OCI-LY1 (cell line): Measurements from ENCODE around the gene DDX28.

ENCODE experiments used
- H2AFZ ChIP-seq: fragments of 200-600 bp; sonication (generic), shearing (Covaris generic); 2 replicates; pipeline ENCODE4 v1.6.0; 2014; ENCODE audit warnings: antibody characterized with exemption, mild to moderate bottlenecking, low read length
- H3F3A ChIP-seq: fragments of 200-600 bp; sonication (generic), shearing (Covaris generic); 2 replicates; pipeline ENCODE4 v1.6.0; 2014; ENCODE audit warnings: mild to moderate bottlenecking, antibody characterized with exemption, low read length, moderate library complexity; ENCODE audit not compliant: insufficient read depth
- H3K27ac ChIP-seq: fragments of 200-600 bp; sonication (generic); 2 replicates; pipeline ENCODE4 v1.5.1; 2014; ENCODE audit warnings: low read length, mixed run types, mild to moderate bottlenecking, low read depth; ENCODE audit not compliant: poor library complexity, severe bottlenecking
- H3K27me3 ChIP-seq: fragments of 200-600 bp; sonication (generic); 2 replicates; pipeline ENCODE4 v1.6.0; 2014; ENCODE audit warnings: antibody characterized with exemption, mild to moderate bottlenecking, low read length, moderate library complexity; ENCODE audit not compliant: insufficient read depth
- H3K36me3 ChIP-seq: fragments of 200-600 bp; sonication (generic); 2 replicates; pipeline ENCODE4 v1.6.1; 2014; ENCODE audit warnings: mild to moderate bottlenecking, antibody characterized with exemption, low read length, moderate library complexity, mixed read lengths; ENCODE audit not compliant: insufficient read depth
- H3K4me1 ChIP-seq: fragments of 200-600 bp; sonication (generic); 2 replicates; pipeline ENCODE4 v1.5.1; 2014; ENCODE audit warnings: mild to moderate bottlenecking, low read length, moderate library complexity; ENCODE audit not compliant: insufficient read depth, severe bottlenecking
- H3K4me2 ChIP-seq: fragments of 200-600 bp; sonication (generic), shearing (Covaris generic); 2 replicates; pipeline ENCODE4 v1.6.1; 2014; ENCODE audit warnings: low read length
- H3K4me3 ChIP-seq: fragments of 200-600 bp; sonication (generic); 2 replicates; pipeline ENCODE4 v1.5.1; 2014; ENCODE audit warnings: low read length, low read depth, mild to moderate bottlenecking, mixed read lengths; ENCODE audit not compliant: poor library complexity, severe bottlenecking
- H3K79me2 ChIP-seq: fragments of 200-600 bp; shearing (Covaris generic); 2 replicates; pipeline ENCODE4 v1.6.1; 2016; ENCODE audit warnings: mixed run types, low read length, mixed read lengths; ENCODE audit not compliant: insufficient read depth
- H3K9ac ChIP-seq: fragments of 200-600 bp; sonication (generic), shearing (Covaris generic); 2 replicates; pipeline ENCODE4 v1.6.1; 2014; ENCODE audit warnings: mild to moderate bottlenecking, low read length, mixed read lengths
- H3K9me2 ChIP-seq: fragments of 200-600 bp; sonication (generic), shearing (Covaris generic); 2 replicates; pipeline ENCODE4 v1.6.1; 2014; ENCODE audit warnings: low read depth, mild to moderate bottlenecking, low read length, mixed read lengths
- H3K9me3 ChIP-seq: fragments of 200-600 bp; shearing (Covaris generic); 2 replicates; pipeline ENCODE4 v1.6.1; 2014; ENCODE audit warnings: low read length, mixed read lengths
- H4K20me1 ChIP-seq: fragments of 200-600 bp; sonication (generic), shearing (Covaris generic); 2 replicates; pipeline ENCODE4 v1.6.0; 2016; ENCODE audit warnings: mild to moderate bottlenecking, low read length; ENCODE audit not compliant: insufficient read depth
- CTCF ChIP-seq: fragments of 200-600 bp; sonication (generic), shearing (Covaris generic); IDR thresholded peaks from 2 replicates; pipeline ENCODE4 v1.5.1; 2017; ENCODE audit warnings: mild to moderate bottlenecking, antibody characterized with exemption, low read length, moderate library complexity, mixed read lengths
- EZH2 ChIP-seq: fragments of 200-600 bp; sonication (generic), shearing (Covaris generic); IDR thresholded peaks from 2 replicates; pipeline ENCODE4 v1.8.0; 2017; ENCODE audit warnings: borderline replicate concordance, mixed run types, mild to moderate bottlenecking, antibody characterized with exemption, low read length, moderate library complexity, mixed read lengths

DDX28 gene

GRCh38 chr16:68059804-68060203 lies 36.8 kb upstream of the DDX28 start:
- no peaks in the 10 kb centered on the region for H3K79me2 ChIP-seq
- H3F3A ChIP-seq, result 0 out of 2 replicates have a peak, but pooled peaks cover 3% of the 10 kb centered on the region
- H3K9me2 ChIP-seq, result no peaks in the 10 kb centered on the region
- H2AFZ ChIP-seq, result no peak overlapping the region
- TF ChIP-seq CTCF (no peak), EZH2 (no peak)
- no peaks in the 10 kb centered on the region for H3K4me1 ChIP-seq
- no peak overlapping the region for H3K4me3 ChIP-seq
- H3K27me3 ChIP-seq, result no peaks in the 10 kb centered on the region
- no peak overlapping the region for H3K4me2 ChIP-seq
- H3K9me3 ChIP-seq, result no peaks in the 10 kb centered on the region
- H4K20me1 ChIP-seq, result no peaks in the 10 kb centered on the region
- H3K9ac ChIP-seq, result no peak overlapping the region
- peaks cover 52% of the 10 kb centered on the region for H3K36me3 ChIP-seq
- H3K27ac ChIP-seq, result no peak overlapping the region

DNA sequence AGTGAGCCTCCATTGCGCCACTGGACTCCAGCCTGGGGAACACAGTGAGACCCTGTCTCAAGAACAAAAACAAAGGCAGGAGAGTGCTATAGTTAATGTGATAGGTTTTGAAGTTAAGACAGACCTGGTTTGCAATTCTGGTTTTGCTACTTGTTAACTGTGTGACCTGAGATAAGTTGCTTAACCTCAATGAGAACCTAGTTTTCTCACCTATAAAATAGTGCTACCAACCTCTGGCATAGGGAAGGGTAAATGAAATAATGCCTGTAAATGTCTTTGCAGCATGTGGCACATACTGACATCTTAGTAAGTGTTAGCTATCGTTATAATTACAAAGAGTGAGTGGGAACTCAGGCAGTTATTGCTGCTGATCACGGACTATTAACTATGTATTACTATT lies 32.4 kb upstream of the DDX28 start:
- no peak overlapping the region for H2AFZ ChIP-seq
- no peaks in the 10 kb centered on the region for H3K27me3 ChIP-seq
- 0 out of 2 replicates have a peak, but pooled peaks cover 3% of the 10 kb centered on the region for H3F3A ChIP-seq
- H3K9me2 ChIP-seq, result no peaks in the 10 kb centered on the region
- no peak overlapping the region for H3K4me2 ChIP-seq
- H3K36me3 ChIP-seq, result peaks cover 67% of the 10 kb centered on the region
- TF ChIP-seq EZH2 (no peak), CTCF (no peak)
- H4K20me1 ChIP-seq, result no peaks in the 10 kb centered on the region
- no peaks in the 10 kb centered on the region for H3K4me1 ChIP-seq
- no peak overlapping the region for H3K9ac ChIP-seq
- H3K79me2 ChIP-seq, result no peaks in the 10 kb centered on the region
- no peak overlapping the region for H3K4me3 ChIP-seq
- H3K27ac ChIP-seq, result no peak overlapping the region
- no peaks in the 10 kb centered on the region for H3K9me3 ChIP-seq

- Histone ChIP-seq H3K4me3 (no peak overlapping the region), H3K9me3 (no peaks in the 10 kb centered on the region), H3K27me3 (no peaks in the 10 kb centered on the region), H4K20me1 (no peaks in the 10 kb centered on the region), H3K4me2 (no peak overlapping the region), H3K27ac (no peak overlapping the region), H3K4me1 (no peaks in the 10 kb centered on the region), H3K9ac (no peak overlapping the region), H3F3A (no peaks in the 10 kb centered on the region), H3K36me3 (peaks cover 71% of the 10 kb centered on the region), H2AFZ (no peak overlapping the region), H3K9me2 (no peaks in the 10 kb centered on the region), H3K79me2 (no peaks in the 10 kb centered on the region)
- TF ChIP-seq EZH2, result no peak
- no peak for TF ChIP-seq CTCF
These were observed 26.4 kb upstream of the DDX28 start for GRCh38 chr16:68049449-68049848.
